Superior temporal gyrus (tissue), 1 donor: ENCODE results near the gene KRTAP2-2.
"Not testable (repeated sequence)": the region's sequence is repeated elsewhere in the genome, so short reads cannot be mapped to it uniquely, and the experiment has no call there.

ENCODE experiments used
- DNase-seq: peaks from one replicate; pipeline ENCODE4 v3.0.0-alpha.2; 2016; ENCODE audit errors: extremely low spot score

The KRTAP2-2 gene

GRCh38 chr17:41055130-41055529 is at the start of gene KRTAP2-2:
Gene KRTAP2-2, minus strand, starts transcription at chr17:41055230. Its CDS starts 19 bp downstream, at chr17:41055211.
- not testable (repeated sequence) for DNase-seq

GRCh38 chr17:41104386-41105038 is 49.5 kb upstream of the KRTAP2-2 start:
- DNase-seq = not testable (repeated sequence)

GRCh38 chr17:41103896-41104295 is 48.9 kb upstream of the KRTAP2-2 start:
- no peak for DNase-seq

- DNase-seq = no peak
These were observed 46.7 kb upstream of the KRTAP2-2 start, which contains the start of gene KRTAP4-16 for GRCh38 chr17:41101586-41102259. Gene KRTAP4-16, minus strand, starts transcription at chr17:41102209. Its CDS starts 0 bp downstream, at chr17:41102209.

GRCh38 chr17:41099682-41100480 is 44.9 kb upstream of the KRTAP2-2 start:
- DNase-seq = not testable (repeated sequence)

GRCh38 chr17:41098481-41098880 is 43.5 kb upstream of the KRTAP2-2 start:
- no peak for DNase-seq

GRCh38 chr17:41098042-41098441 is 43.0 kb upstream of the KRTAP2-2 start, which contains the start of gene KRTAP4-8:
Gene KRTAP4-8, minus strand, starts transcription at chr17:41098142. Its CDS starts 58 bp downstream, at chr17:41098084.
- DNase-seq = no peak

GRCh38 chr17:41096055-41096454 is 41.0 kb upstream of the KRTAP2-2 start:
- no peak for DNase-seq

- DNase-seq = not testable (repeated sequence)
These were observed 33.8 kb upstream of the KRTAP2-2 start for GRCh38 chr17:41088760-41089352.

GRCh38 chr17:41084100-41084856 is 29.2 kb upstream of the KRTAP2-2 start, which contains the start of gene KRTAP4-7:
Gene KRTAP4-7, plus strand, starts transcription at chr17:41084150. Its CDS starts 57 bp downstream, at chr17:41084207.
- not testable (repeated sequence) for DNase-seq

GRCh38 chr17:41083427-41083826 is 28.4 kb upstream of the KRTAP2-2 start:
- not testable (repeated sequence) for DNase-seq

GRCh38 chr17:41082626-41083025 is 27.6 kb upstream of the KRTAP2-2 start:
- DNase-seq = no peak

- DNase-seq = no peak
These were observed 21.8 kb upstream of the KRTAP2-2 start for GRCh38 chr17:41076788-41077187.

GRCh38 chr17:41073676-41074075 is 18.6 kb upstream of the KRTAP2-2 start:
- no peak for DNase-seq

- DNase-seq = no peak
These were observed 16.8 kb upstream of the KRTAP2-2 start for GRCh38 chr17:41071606-41072360.

GRCh38 chr17:41069031-41069430 is 14.0 kb upstream of the KRTAP2-2 start:
- no peak for DNase-seq

- DNase-seq = no peak
These were observed 12.3 kb upstream of the KRTAP2-2 start for GRCh38 chr17:41067281-41067680.

GRCh38 chr17:41065829-41066624 is 11.0 kb upstream of the KRTAP2-2 start, which contains the start of gene KRTAP2-4:
Gene KRTAP2-4, minus strand, starts transcription at chr17:41065879. Its CDS starts 34 bp downstream, at chr17:41065845.
- no peak for DNase-seq

GRCh38 chr17:41065016-41065689 is 10.1 kb upstream of the KRTAP2-2 start:
- not testable (repeated sequence) for DNase-seq
